VCaP (cell line): ENCODE measurements around the gene CD300H.

Source experiments
- H3K27ac ChIP-seq: fragments of 450-650 bp; 2 replicates; pipeline ENCODE4 v1.5.1; 2017
- TF ChIP-seq, protein P1 (sequence below): fragments of 450-650 bp; conservative IDR thresholded peaks from 2 replicates; pipeline ENCODE4 v1.5.1; 2017; ENCODE audit warnings: mild to moderate bottlenecking, moderate library complexity

CD300H gene

DNA sequence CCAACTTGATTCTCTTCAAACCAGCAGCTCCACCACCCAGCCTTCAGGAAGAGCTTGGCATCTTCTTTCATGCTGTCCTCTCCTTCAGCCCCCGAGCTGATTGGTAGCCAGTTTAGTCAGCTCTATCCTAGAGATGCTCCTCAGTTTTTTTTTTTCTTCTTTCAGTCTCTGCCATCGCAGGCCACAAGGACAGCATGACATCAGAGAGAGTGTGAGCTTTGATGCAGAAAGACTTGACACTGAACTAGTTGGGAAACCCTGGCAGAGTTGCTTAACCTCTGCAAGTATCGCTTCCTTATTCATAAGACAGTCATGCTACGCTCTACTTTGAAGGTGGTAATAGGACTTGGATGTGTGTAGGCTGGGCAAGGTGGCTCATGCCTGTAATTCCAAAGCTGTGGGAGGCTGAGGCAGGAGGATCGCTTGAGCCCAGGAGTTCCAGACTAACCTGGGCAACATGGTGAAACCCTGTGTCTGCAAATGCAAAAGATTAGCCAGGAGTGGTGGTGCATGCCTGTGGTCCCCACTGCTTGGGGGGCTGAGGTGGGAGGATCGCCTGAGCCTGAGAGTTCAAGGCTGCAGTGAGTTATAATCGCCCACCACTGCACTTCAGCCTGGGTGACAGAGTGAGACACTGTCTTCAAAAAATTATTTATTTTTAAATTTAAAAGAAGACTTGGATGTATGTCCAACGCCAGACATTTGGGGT lies 38.7 kb downstream of the CD300H start:
- H3K27ac ChIP-seq, result no peak overlapping the region
- TF ChIP-seq, protein P1, sequence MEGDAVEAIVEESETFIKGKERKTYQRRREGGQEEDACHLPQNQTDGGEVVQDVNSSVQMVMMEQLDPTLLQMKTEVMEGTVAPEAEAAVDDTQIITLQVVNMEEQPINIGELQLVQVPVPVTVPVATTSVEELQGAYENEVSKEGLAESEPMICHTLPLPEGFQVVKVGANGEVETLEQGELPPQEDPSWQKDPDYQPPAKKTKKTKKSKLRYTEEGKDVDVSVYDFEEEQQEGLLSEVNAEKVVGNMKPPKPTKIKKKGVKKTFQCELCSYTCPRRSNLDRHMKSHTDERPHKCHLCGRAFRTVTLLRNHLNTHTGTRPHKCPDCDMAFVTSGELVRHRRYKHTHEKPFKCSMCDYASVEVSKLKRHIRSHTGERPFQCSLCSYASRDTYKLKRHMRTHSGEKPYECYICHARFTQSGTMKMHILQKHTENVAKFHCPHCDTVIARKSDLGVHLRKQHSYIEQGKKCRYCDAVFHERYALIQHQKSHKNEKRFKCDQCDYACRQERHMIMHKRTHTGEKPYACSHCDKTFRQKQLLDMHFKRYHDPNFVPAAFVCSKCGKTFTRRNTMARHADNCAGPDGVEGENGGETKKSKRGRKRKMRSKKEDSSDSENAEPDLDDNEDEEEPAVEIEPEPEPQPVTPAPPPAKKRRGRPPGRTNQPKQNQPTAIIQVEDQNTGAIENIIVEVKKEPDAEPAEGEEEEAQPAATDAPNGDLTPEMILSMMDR, result no peak

DNA sequence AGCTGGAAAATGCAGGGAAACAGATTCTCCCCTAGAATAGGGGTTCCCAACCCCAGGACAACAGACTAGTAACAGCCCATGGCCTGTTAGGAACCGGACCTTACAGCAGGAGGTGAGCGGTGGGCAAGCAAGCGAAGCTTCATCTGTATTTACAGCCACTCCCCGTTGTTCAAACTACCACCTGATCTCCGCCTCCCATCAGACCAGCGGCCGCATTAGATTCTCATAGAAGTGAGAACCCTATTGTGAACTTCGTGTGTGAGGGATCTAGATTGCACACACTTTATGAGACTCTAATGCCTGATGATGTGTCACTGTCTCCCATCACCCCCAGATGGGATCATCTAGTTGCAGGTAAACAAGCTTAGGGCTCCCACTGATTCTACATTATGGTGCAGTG lies 39.6 kb downstream of the CD300H start:
- H3K27ac ChIP-seq, result no peak overlapping the region
- TF ChIP-seq, protein P1, result no peak

DNA sequence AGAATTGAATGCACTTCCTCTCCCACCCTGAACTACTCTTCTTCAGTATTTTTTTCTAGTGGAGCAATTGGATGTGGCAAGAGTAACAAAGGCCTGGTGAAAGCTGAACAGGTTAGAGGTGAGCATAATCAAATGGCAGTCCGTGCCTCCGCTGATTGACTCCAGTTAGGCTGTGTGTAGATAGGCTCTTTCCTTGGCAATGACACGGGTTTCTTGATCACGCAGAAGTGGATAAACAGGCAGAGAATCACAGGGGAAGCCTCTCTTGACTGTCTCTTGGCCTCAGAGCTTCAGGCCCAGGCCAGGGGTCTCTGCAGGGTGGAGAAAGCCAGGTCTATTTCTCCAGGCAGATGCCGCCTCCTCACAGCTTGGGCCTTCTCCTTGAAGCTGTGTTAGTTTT lies 40.2 kb downstream of the CD300H start:
- no peak overlapping the region for H3K27ac ChIP-seq
- TF ChIP-seq, protein P1, result no peak

DNA sequence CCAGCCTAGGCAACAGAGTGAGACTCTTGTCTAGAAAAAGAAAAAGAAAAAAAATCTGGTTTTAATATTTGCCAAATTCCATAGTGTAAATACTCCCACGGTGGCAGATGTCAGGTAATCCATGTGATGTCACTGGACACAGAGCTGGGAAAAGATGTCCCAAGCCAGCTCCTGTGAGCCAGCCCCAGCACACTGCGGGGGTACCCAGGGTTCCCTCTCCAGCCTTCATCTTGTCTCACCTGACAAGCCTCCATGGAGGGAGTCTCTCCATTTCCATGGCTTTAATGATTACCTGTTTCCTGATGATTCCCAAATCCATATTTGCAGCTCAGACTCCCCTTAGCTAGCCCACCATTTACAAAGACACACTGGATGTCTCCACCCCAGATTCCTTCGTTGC lies 40.6 kb downstream of the CD300H start:
- TF ChIP-seq, protein P1, result no peak
- no peak overlapping the region for H3K27ac ChIP-seq

DNA sequence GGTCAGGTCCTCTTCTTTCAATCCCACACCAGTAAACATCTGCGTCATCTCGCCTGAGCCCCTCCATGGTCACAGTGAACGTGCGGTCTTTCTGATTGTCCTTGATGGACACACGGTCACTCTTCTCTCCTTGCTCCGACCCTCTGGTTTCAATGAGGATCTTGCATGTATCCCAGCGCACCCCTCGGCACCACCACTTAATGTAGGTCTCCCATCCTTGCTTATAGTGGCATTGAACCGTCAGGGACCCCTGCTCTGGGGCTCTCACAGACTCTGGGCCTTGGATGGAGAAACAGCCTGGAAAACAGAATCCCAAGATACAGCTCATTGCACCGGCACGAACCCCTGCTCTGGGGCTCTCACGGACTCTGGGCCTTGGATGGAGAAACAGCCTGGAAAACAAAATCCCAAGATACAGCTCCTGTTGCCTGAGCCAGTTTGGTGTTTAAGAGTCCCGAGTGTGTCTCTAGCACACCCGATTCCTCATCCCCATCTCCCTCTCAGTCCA lies 41.5 kb downstream of the CD300H start:
- TF ChIP-seq, protein P1, result no peak

DNA sequence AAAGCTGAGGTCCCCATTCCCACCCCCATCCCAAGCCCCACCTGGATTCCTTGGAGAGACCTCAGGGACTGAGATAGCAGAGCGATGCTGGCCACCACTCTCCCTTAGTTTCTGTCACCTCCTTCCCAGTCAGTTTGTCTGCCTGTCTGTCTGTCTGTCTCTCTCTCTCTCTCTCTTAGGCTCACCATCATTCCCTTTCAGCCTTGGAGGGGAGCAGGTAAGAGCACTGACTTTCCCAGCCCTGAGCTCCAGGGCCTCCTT lies 41.9 kb downstream of the CD300H start:
- TF ChIP-seq, protein P1, result no peak
- no peak overlapping the region for H3K27ac ChIP-seq

More for the DNA sequence above, 41.5 kb downstream of the CD300H start:
- no peak overlapping the region for H3K27ac ChIP-seq

DNA sequence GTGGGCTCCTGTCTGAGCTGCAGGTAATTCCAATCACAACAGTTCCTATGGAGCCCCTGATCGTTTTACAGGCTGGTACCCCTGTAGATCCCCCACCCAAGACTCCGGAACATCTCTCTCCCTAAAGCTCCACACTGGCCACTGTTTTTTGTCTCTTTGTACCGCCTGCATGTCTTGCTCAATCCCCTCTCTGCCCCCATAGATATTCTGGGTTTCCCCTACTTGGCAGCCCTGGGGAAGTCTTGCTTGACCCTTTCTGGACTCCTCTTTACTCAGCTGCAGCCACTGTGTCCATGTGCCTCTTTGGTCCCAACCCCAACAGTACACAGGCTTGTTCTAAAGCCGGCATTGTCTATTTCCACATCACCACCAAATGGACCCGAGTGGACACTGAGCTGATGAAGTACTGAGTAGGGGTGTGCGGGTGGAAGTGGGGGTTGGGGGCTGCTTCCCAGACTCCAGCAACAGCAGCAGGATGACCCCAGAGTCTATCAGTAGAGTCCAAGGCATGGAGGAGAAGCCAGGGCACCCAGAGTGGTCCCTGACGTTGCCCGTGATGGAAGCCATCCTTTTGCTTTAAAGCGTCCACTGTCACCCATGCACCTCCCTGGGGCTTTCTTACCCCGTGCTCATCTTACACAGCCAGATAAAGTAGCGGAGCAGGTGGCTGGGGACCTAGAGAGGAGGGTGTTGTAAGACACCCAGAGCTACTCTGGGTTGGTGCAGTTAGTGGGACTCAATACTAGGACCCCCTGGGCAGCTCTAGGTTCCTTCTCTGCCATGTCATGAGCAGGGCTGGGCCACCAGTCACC lies 42.5 kb downstream of the CD300H start:
- TF ChIP-seq, protein P1, result no peak
- H3K27ac ChIP-seq, result no peak overlapping the region
